ENCODE measurements around the gene RSRC1.

The RSRC1 gene

DNA sequence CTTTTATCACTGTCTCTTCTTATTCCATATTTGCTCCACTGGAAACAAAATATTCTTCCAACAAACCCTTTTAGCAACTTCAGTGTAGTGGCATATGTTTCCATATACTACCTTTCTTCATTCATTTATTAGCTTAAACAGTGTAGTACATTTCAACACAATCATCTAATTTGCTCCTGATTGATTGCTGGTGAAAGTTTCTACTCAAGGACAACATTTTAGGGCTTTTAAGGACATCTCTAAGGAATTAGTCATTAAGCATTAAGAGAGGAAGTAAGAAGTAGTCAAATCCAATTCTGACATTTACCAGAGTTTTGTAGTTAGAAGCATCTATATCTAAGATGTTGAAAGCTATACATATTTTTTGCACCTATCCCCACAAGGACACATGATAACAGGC is 55.8 kb downstream of the RSRC1 start:
- Histone ChIP-seq H3K79me2 (ENCODE audit: insufficient read depth, low read depth) (0 out of 2 replicates have a peak, but pooled peaks cover 4% of the 10 kb centered on the region), H4K20me1 (ENCODE audit: insufficient read depth) (no peaks in the 10 kb centered on the region), H3K27ac (no peak overlapping the region), H3K4me3 (IDR thresholded peaks at IDR 0.05; ENCODE audit: insufficient read depth, low read depth, low read length) (no peak overlapping the region), H3K4me2 (no peak overlapping the region), H3K36me3 (ENCODE audit: insufficient read depth) (no peaks in the 10 kb centered on the region), H3K9ac (no peak overlapping the region), H3K4me1 (ENCODE audit: low read depth, poor library complexity, severe bottlenecking) (peaks cover 5% of the 10 kb centered on the region), H3K27me3 (ENCODE audit: insufficient read depth, low read depth) (no peaks in the 10 kb centered on the region), H2AFZ (ENCODE audit: low read depth) (no peak overlapping the region)
- TF ChIP-seq, protein P1, sequence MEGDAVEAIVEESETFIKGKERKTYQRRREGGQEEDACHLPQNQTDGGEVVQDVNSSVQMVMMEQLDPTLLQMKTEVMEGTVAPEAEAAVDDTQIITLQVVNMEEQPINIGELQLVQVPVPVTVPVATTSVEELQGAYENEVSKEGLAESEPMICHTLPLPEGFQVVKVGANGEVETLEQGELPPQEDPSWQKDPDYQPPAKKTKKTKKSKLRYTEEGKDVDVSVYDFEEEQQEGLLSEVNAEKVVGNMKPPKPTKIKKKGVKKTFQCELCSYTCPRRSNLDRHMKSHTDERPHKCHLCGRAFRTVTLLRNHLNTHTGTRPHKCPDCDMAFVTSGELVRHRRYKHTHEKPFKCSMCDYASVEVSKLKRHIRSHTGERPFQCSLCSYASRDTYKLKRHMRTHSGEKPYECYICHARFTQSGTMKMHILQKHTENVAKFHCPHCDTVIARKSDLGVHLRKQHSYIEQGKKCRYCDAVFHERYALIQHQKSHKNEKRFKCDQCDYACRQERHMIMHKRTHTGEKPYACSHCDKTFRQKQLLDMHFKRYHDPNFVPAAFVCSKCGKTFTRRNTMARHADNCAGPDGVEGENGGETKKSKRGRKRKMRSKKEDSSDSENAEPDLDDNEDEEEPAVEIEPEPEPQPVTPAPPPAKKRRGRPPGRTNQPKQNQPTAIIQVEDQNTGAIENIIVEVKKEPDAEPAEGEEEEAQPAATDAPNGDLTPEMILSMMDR (conservative IDR thresholded peaks at IDR 0.05; ENCODE audit: low read depth, low read length), result no peak

DNA sequence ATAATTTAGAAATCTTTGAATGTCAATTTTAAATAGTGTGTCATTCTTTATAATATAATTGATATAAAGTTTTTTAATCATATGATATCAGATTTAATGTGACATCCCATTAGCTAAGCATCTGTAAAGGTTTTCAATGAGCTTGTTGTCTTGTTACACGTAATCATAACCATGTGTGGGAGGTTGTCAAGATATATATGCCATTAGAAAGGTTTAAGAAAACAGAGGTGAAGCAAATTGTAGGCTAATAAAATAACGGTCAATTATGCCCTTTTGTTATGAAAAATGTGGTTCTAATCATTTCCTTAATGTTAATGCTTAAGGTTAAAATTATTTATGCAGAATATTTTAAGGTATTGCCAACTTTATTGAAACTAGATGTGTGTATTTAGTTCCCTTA is 56.3 kb downstream of the RSRC1 start:
- no peak overlapping the region for H3K27ac ChIP-seq
- H3K4me3 ChIP-seq (IDR thresholded peaks at IDR 0.05; ENCODE audit: insufficient read depth, low read depth, low read length), result no peak overlapping the region
- peaks cover 5% of the 10 kb centered on the region for H3K4me1 ChIP-seq (ENCODE audit: low read depth, poor library complexity, severe bottlenecking)
- H3K27me3 ChIP-seq (ENCODE audit: insufficient read depth, low read depth), result no peaks in the 10 kb centered on the region
- no peak overlapping the region for H2AFZ ChIP-seq (ENCODE audit: low read depth)
- H3K79me2 ChIP-seq (ENCODE audit: insufficient read depth, low read depth), result 0 out of 2 replicates have a peak, but pooled peaks cover 4% of the 10 kb centered on the region
- no peak overlapping the region for H3K4me2 ChIP-seq
- no peak overlapping the region for H3K9ac ChIP-seq
- TF ChIP-seq, protein P1 (conservative IDR thresholded peaks at IDR 0.05; ENCODE audit: low read depth, low read length), result no peak
- no peaks in the 10 kb centered on the region for H4K20me1 ChIP-seq (ENCODE audit: insufficient read depth)
- no peaks in the 10 kb centered on the region for H3K36me3 ChIP-seq (ENCODE audit: insufficient read depth)

DNA sequence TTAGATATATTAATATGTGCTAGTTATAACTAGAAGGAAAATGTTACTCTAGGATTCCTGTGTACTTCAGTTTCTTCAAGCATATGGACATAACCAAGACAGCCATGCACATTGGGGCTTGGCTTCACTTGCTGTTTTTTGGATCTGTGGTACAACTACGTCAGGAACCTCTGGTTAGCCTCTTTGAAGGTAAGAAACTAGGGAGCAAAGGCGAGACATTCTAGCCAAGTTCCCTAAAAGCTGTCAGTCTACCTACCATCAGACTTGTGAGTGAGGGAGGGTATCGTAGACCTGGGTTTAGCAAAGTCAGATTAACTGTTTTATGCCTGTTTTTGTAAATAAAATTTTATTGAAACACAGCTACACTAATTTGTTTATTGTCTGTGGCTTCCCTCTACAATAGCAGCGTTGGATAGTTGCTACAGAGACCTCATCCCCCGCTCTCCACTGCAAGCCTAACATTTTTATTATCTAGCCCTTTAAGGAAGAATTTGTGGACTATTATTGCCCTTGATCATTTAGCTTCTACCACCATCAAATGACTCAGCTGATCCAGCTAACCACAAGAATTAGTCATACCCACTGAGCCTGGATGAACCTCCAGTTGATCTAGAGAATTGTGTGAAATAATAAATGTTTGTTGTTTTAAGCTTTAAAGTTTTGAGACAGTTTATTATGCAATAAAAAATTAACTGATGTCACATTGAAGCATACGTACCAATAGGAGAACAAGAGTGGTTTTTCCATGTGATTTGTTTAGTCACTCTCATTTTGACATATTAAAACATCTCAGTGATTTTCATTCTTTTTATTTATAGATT is 58.1 kb downstream of the RSRC1 start:
- no peaks in the 10 kb centered on the region for H3K36me3 ChIP-seq (ENCODE audit: insufficient read depth)
- no peak overlapping the region for H3K9ac ChIP-seq
- no peak overlapping the region for H3K4me3 ChIP-seq (IDR thresholded peaks at IDR 0.05; ENCODE audit: insufficient read depth, low read depth, low read length)
- TF ChIP-seq, protein P1 (conservative IDR thresholded peaks at IDR 0.05; ENCODE audit: low read depth, low read length), result no peak
- H2AFZ ChIP-seq (ENCODE audit: low read depth), result no peak overlapping the region
- peaks cover 5% of the 10 kb centered on the region for H3K4me1 ChIP-seq (ENCODE audit: low read depth, poor library complexity, severe bottlenecking)
- no peaks in the 10 kb centered on the region for H3K27me3 ChIP-seq (ENCODE audit: insufficient read depth, low read depth)
- H4K20me1 ChIP-seq (ENCODE audit: insufficient read depth), result no peaks in the 10 kb centered on the region
- H3K27ac ChIP-seq, result no peak overlapping the region
- H3K4me2 ChIP-seq, result no peak overlapping the region
- 0 out of 2 replicates have a peak, but pooled peaks cover 4% of the 10 kb centered on the region for H3K79me2 ChIP-seq (ENCODE audit: insufficient read depth, low read depth)

DNA sequence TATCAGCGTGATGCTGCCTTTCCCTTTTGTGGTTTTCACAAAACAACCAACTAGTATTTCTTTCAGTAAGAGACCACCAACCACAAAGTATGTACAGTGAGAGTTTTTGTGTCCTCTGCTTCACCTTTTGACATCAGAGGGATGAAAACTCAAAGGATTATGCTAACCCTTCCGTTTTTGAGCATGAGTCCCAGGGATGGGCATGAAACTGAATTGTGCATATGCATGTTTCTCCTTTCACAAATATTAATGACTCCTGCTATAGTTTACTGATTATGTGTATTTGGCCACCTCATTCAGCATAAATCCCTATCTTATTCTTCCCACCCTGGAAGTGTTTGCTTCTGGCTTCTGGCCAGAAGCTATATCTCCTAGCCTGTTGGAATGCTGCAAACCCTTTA is 59.2 kb downstream of the RSRC1 start:
- H3K27ac ChIP-seq, result no peak overlapping the region
- no peak overlapping the region for H3K4me2 ChIP-seq
- H3K4me1 ChIP-seq (ENCODE audit: low read depth, poor library complexity, severe bottlenecking), result peaks cover 5% of the 10 kb centered on the region
- H3K79me2 ChIP-seq (ENCODE audit: insufficient read depth, low read depth), result 0 out of 2 replicates have a peak, but pooled peaks cover 4% of the 10 kb centered on the region
- H3K27me3 ChIP-seq (ENCODE audit: insufficient read depth, low read depth), result no peaks in the 10 kb centered on the region
- no peak overlapping the region for H3K4me3 ChIP-seq (IDR thresholded peaks at IDR 0.05; ENCODE audit: insufficient read depth, low read depth, low read length)
- no peaks in the 10 kb centered on the region for H4K20me1 ChIP-seq (ENCODE audit: insufficient read depth)
- H2AFZ ChIP-seq (ENCODE audit: low read depth), result no peak overlapping the region
- no peaks in the 10 kb centered on the region for H3K36me3 ChIP-seq (ENCODE audit: insufficient read depth)
- TF ChIP-seq, protein P1 (conservative IDR thresholded peaks at IDR 0.05; ENCODE audit: low read depth, low read length), result no peak
- H3K9ac ChIP-seq, result no peak overlapping the region

Measured in KMS-11 (cell line).